GM19395 (cell line): ENCODE data around the gene COX6A2.

Experiments
- ATAC-seq: cut with Tn5 transposase; IDR thresholded peaks from one replicate; pipeline ENCODE4 v1.9.1; 2021; ENCODE audit warnings: mild to moderate bottlenecking, moderate library complexity; ENCODE audit not compliant: unreplicated experiment

COX6A2 gene

GRCh38 chr16:31428279-31428597, at the start of gene COX6A2:
Gene COX6A2 (minus strand): TSS chr16:31428360. CDS start chr16:31428325, 35 bp downstream.
- no peak for ATAC-seq

GRCh38 chr16:31477220-31478216, 49.4 kb upstream of the COX6A2 start:
- ATAC-seq = peak; percentile 39

GRCh38 chr16:31476303-31477219, 48.4 kb upstream of the COX6A2 start:
- ATAC-seq = peak; percentile 45

- no peak for ATAC-seq
Measured at GRCh38 chr16:31475946-31476302, 47.8 kb upstream of the COX6A2 start.

- no peak for ATAC-seq
Measured at GRCh38 chr16:31474773-31475738, 46.9 kb upstream of the COX6A2 start.

GRCh38 chr16:31474173-31474714, 46.1 kb upstream of the COX6A2 start:
- ATAC-seq = no peak

- ATAC-seq = no peak
Measured at GRCh38 chr16:31473264-31473984, 45.3 kb upstream of the COX6A2 start.

GRCh38 chr16:31472709-31473203, 44.6 kb upstream of the COX6A2 start:
- ATAC-seq = no peak

- ATAC-seq = no peak
Measured at GRCh38 chr16:31471875-31472708, 43.9 kb upstream of the COX6A2 start, which contains the start of gene TGFB1I1. Gene TGFB1I1 (plus strand): TSS chr16:31472152. CDS start chr16:31472189, 37 bp downstream.

GRCh38 chr16:31471241-31471874, 43.2 kb upstream of the COX6A2 start:
- no peak for ATAC-seq

- ATAC-seq = no peak
Measured at GRCh38 chr16:31470615-31471014, 42.5 kb upstream of the COX6A2 start.

GRCh38 chr16:31467858-31468257, 39.7 kb upstream of the COX6A2 start:
- ATAC-seq = no peak

- peak; percentile 63 for ATAC-seq
Measured at GRCh38 chr16:31467151-31467773, 39.1 kb upstream of the COX6A2 start.

GRCh38 chr16:31466381-31466841, 38.3 kb upstream of the COX6A2 start:
- no peak for ATAC-seq

- no peak for ATAC-seq
Measured at GRCh38 chr16:31465788-31466370, 37.7 kb upstream of the COX6A2 start.

GRCh38 chr16:31464781-31465260, 36.7 kb upstream of the COX6A2 start:
- ATAC-seq = no peak

GRCh38 chr16:31464348-31464769, 36.2 kb upstream of the COX6A2 start:
- no peak for ATAC-seq
